D721Med (cell line): ENCODE data around the gene FBXO33.

ENCODE experiments used
- DNase-seq: peaks from one replicate; pipeline ENCODE4 v3.0.0; 2011; ENCODE audit warnings: low spot score; ENCODE audit not compliant: insufficient read length
- FAIRE-seq: peaks from 2 replicates; lab custom pipeline; 2011; peaks lifted over from hg19 to GRCh38; lab: Jason Lieb, UNC
- TF ChIP-seq, protein P1 (sequence below): IDR thresholded peaks from 2 replicates; pipeline ENCODE4 v1.5.1; 2012; ENCODE audit warnings: mild to moderate bottlenecking, control low read depth; ENCODE audit not compliant: insufficient read depth; ENCODE audit errors: missing control alignments

FBXO33 gene

DNA sequence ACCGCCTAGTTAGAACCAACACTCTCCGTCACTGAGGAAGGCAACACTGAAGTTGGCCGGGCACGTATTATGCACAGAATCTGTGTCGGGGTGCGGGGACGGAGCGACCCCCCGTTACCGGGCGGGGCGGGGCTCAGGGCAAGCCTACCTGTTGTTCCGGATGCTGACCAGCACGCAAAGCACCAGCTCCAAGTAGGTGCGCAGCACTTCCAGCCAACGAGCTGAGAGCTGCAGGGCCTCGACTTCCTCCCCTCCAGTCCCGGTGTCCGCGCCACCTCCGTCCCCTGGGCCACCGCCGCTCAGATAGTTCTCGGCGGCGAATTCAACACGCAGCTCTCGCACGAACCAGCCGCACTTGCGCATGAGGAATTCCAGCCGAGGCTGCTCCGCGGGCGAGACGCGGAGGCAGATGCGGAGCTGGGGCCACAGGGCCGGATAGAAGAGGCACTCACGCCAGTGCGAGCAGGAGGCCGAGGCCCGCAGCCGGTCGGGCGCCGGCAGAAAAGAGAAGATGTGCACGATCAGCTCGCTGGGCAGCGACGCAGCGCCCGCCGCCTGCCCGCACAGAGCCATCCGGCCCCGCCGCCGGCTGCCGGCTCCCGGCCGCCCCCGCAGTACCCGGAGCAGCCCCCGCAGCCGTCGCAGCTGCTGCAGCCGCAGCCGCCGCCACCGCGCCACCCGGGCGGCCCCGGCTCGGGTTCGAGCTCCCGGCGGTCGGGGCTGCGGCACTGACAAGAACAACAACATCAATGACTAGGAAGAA lies 636 bp downstream of the FBXO33 start:
- peak; percentile 43 for DNase-seq

GRCh38 chr14:39430762-39431415 lies 1.3 kb downstream of the FBXO33 start:
- TF ChIP-seq, protein P1, sequence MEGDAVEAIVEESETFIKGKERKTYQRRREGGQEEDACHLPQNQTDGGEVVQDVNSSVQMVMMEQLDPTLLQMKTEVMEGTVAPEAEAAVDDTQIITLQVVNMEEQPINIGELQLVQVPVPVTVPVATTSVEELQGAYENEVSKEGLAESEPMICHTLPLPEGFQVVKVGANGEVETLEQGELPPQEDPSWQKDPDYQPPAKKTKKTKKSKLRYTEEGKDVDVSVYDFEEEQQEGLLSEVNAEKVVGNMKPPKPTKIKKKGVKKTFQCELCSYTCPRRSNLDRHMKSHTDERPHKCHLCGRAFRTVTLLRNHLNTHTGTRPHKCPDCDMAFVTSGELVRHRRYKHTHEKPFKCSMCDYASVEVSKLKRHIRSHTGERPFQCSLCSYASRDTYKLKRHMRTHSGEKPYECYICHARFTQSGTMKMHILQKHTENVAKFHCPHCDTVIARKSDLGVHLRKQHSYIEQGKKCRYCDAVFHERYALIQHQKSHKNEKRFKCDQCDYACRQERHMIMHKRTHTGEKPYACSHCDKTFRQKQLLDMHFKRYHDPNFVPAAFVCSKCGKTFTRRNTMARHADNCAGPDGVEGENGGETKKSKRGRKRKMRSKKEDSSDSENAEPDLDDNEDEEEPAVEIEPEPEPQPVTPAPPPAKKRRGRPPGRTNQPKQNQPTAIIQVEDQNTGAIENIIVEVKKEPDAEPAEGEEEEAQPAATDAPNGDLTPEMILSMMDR, result no peak
- DNase-seq, result no peak

More for the DNA sequence above, 636 bp downstream of the FBXO33 start:
- TF ChIP-seq, protein P1, result no peak
- FAIRE-seq, result no peak

DNA sequence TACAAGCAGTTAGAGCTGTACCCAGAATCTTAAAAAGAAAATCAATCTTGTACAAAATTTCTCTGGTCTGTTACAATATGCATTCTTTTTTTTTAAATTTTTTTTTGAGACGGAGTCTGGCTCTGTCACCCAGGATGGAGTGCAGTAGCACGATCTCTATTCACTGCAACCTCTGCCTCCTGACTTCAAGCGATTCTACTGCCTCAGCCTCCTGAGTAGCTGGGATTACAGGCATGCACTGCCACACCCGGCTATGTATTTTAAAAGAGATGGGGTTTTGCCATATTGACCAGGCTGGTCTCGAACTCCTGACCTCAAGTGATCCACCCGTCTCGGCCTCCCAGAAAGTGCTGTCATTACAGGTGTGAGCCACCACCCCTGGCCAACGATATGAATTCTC lies 4.1 kb downstream of the FBXO33 start:
- DNase-seq, result no peak
- FAIRE-seq, result no peak
- TF ChIP-seq, protein P1, result no peak

More at GRCh38 chr14:39430762-39431415, 1.3 kb downstream of the FBXO33 start:
- no peak for FAIRE-seq

DNA sequence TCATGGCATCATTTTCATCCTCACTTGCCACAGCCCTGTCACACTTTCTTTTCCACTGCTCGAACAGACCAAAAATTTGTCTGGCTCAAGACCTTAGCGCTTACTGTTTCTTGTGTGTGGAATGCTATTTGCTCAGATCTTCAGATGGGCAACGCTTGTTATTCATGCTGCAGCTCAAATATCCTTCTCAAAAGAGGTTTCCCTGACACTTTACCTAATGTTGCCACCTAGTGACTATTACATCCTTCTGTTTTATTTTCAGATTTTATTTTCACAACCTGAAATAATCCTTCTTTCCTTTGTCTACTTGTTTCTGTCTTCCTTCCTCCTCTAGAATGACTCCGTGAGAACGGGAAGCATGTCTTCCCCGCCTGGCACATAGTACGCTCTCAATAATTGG lies 5.6 kb downstream of the FBXO33 start:
- DNase-seq (no peak), FAIRE-seq (no peak)
- TF ChIP-seq, protein P1, result peak; percentile 27

DNA sequence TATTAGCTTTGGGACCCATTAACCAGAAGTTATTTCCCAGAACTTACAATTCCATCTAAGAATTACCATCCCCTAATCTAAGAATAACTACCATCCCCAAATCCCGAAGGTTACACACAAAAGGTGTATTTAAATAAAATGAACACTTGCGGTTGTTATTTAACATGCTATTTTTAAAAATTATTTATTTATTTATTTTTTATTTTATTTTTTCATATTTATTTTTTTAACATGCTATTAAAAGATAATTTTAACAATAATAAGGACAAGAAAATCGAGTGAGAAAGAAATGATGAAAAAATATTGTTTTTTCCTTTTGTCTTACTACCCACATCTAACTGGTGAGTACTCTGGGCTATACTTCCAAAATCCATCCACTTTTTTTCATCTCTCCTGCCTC lies 6.3 kb downstream of the FBXO33 start:
- DNase-seq, result no peak
- FAIRE-seq, result no peak
- TF ChIP-seq, protein P1, result no peak

DNA sequence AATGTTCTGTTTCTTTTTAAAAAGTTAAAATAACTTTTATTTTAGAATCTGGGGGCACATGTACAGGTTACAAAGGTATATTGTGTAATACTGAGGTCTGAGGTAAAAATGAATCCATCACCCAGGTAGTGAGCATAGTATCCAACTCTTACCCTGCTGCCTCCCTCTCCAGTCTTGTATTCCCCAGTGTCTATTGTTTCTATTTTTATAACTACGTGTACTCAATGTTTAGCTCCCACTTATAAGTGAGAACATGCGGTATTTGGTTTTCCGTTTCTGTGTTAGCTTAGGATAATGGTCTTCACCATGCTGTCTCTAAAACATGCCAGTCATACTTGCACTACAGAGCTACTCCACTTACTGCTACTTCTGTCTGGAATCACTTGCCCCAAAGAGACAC lies 8.4 kb downstream of the FBXO33 start:
- TF ChIP-seq, protein P1, result no peak
- DNase-seq (no peak), FAIRE-seq (no peak)

- no peak for DNase-seq
- no peak for FAIRE-seq
- TF ChIP-seq, protein P1, result no peak
Observed at GRCh38 chr14:39422243-39422642, 10.0 kb downstream of the FBXO33 start.
